Inflammatory macrophage (primary cell): ENCODE results near the gene FATE1.

Experiments used
- DNase-seq, 2 donors: peaks; one replicate each; pipeline ENCODE4 v3.0.0-alpha.2; 2020 to 2022

Gene FATE1

DNA sequence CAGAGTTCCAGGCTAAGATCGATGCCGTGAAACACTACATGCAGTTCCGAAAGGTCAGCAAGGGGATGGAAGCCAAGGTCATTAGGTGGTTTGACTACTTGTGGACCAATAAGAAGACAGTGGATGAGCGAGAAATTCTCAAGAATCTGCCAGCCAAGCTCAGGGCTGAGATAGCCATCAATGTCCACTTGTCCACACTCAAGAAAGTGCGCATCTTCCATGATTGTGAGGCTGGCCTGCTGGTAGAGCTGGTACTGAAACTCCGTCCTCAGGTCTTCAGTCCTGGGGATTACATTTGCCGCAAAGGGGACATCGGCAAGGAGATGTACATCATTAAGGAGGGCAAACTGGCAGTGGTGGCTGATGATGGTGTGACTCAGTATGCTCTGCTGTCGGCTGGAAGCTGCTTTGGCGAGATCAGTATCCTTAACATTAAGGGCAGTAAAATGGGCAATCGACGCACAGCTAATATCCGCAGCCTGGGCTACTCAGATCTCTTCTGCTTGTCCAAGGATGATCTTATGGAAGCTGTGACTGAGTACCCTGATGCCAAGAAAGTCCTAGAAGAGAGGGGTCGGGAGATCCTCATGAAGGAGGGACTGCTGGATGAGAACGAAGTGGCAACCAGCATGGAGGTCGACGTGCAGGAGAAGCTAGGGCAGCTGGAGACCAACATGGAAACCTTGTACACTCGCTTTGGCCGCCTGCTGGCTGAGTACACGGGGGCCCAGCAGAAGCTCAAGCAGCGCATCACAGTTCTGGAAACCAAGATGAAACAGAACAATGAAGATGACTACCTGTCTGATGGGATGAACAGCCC, 28.0 kb downstream of the FATE1 start:
- DNase-seq: no peak

DNA sequence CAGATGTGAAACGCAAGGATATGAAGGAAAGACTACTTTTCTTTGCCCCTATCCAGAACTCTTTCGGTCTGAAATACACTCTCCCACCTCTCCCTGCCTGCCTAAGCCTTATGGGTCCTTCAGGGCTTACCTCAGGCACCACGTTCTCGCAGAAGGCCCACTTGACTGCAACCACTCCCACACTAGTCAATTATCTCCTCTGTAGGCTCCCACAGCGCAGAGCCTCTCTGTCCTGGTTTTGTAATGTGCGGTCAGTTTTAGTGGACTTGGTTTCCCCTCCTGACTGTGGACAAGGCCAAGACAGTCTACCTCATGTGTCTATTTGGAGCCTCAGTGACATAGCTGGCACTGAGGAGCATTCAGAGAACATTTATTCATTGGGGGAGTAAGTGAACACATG, 29.8 kb downstream of the FATE1 start:
- DNase-seq: no peak

- no peak for DNase-seq
Measured at GRCh38 chrX:151746502-151746901, 30.7 kb downstream of the FATE1 start.

- DNase-seq: no peak
Measured at GRCh38 chrX:151750511-151750910, 34.7 kb downstream of the FATE1 start.

DNA sequence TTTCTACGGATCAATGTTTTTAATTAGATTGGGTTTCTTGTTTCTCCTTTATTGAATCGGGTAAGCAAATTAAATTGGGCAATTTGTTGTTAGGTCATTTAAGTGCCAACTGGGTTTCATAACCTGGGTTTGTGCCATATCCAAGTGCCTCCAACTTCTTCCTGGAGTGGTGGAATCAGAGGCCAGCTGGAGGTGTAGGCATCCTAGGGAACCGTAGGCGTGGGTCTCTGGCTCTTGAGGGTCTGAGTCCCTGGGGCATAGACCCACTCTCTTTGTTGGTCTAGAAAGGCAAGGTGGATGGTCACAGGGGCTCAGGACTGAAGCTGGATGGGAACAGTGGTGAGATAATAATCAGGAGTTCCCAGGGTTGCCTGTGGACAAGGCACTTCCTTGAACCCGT, 37.0 kb downstream of the FATE1 start:
- no peak for DNase-seq

GRCh38 chrX:151753313-151754046, 37.6 kb downstream of the FATE1 start:
- peak; percentile 9 to 14 for DNase-seq

- no peak for DNase-seq
Measured at GRCh38 chrX:151754047-151754429, 38.2 kb downstream of the FATE1 start.

- no peak for DNase-seq
Measured at GRCh38 chrX:151754641-151755215, 38.9 kb downstream of the FATE1 start.

GRCh38 chrX:151759041-151759708, 43.3 kb downstream of the FATE1 start:
- no peak for DNase-seq

- no peak for DNase-seq
Measured at GRCh38 chrX:151762802-151763201, 47.0 kb downstream of the FATE1 start.

DNA sequence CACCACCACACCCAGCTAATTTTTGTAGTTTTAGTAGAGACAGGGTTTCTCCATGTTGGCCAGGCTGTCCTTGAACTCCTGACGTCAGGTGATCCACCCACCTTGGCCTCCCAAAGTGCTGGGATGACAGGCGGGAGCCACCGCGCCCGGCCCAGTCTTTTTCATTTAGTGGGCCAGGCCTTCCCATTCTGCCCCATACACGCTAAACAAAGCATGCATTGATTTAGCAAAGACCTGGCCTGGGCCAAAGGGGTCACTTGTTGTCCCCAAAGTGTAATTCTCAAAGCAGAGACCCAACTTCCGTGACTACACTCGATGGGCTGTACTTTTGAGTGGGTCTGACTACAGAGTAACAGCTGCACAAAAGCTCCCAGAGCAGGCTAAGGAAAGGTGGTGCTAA, 47.9 kb downstream of the FATE1 start:
- no peak for DNase-seq

- DNase-seq: no peak
Measured at GRCh38 chrX:151765026-151765425, 49.2 kb downstream of the FATE1 start.

- DNase-seq: no peak
Measured at GRCh38 chrX:151771726-151772125, 55.9 kb downstream of the FATE1 start.
